K562 (cell line): ENCODE data around the gene RABGAP1L. TPM values are rescaled to one million over a fixed set of nuclear protein-coding genes. Genes with fewer than 3 reads are reported as not detected.
A peak's percentile ranks its signal among the peaks of the same experiment; 100 is the strongest.

Experiments used
- BHLHE40 ChIP-seq: IDR thresholded peaks from 2 replicates; pipeline ENCODE4 v1.6.1; 2011; ENCODE audit warnings: low read length, improper control_type of control experiment
- CBX2 ChIP-seq: fragments of 200-600 bp; sonication (generic); IDR thresholded peaks from one replicate; pipeline ENCODE4 v1.6.1; 2012; ENCODE audit warnings: mild to moderate bottlenecking, low read length, inconsistent platforms; ENCODE audit not compliant: insufficient read depth, poor library complexity, severe bottlenecking
- HNRNPLL ChIP-seq: fragments of 200-400 bp; formaldehyde crosslinking; IDR thresholded peaks from 2 replicates; pipeline ENCODE4 v1.6.1; 2017; ENCODE audit warnings: low read length, low read depth, mild to moderate bottlenecking; ENCODE audit not compliant: poor library complexity, severe bottlenecking
- LARP7 ChIP-seq: fragments of 450-650 bp; IDR thresholded peaks from 2 replicates; pipeline ENCODE4 v1.6.1; 2016
- NCOA2 ChIP-seq, 2 experiments: fragments of 450-650 bp; IDR thresholded peaks; 2 replicates each; pipeline ENCODE4 v1.6.1; 2018; ENCODE audit warnings: mild to moderate bottlenecking in 2 of 2, moderate library complexity in 1 of 2; ENCODE audit not compliant: partially characterized antibody in 2 of 2
- NR3C1 ChIP-seq: sonication (generic); formaldehyde crosslinking; IDR thresholded peaks from 2 replicates; pipeline ENCODE4 v1.8.1; 2022; ENCODE audit warnings: missing genetic modification reagents
- PPARD ChIP-seq: fragments of 250-450 bp; sonication (Bioruptor Pico); IDR thresholded peaks from 2 replicates; pipeline ENCODE4 v1.8.0; 2022; ENCODE audit warnings: inconsistent platforms, mild to moderate bottlenecking, moderate library complexity
- RBM15 ChIP-seq: fragments of 200-400 bp; formaldehyde crosslinking; IDR thresholded peaks from 2 replicates; pipeline ENCODE4 v1.6.1; 2018; ENCODE audit warnings: mild to moderate bottlenecking, low read length, moderate library complexity; ENCODE audit not compliant: insufficient read depth
- SAFB2 ChIP-seq: fragments of 200-400 bp; formaldehyde crosslinking; IDR thresholded peaks from 2 replicates; pipeline ENCODE4 v1.6.1; 2018; ENCODE audit warnings: borderline replicate concordance, low read length, low read depth, moderate library complexity; ENCODE audit not compliant: severe bottlenecking
- SETDB1 ChIP-seq: IDR thresholded peaks from one replicate; pipeline ENCODE4 v1.6.1; 2012; ENCODE audit warnings: low read length, control low read depth, inconsistent platforms
- ZKSCAN3 ChIP-seq: fragments of 250-450 bp; sonication (Bioruptor Pico); IDR thresholded peaks from 2 replicates; pipeline ENCODE4 v1.4.0; 2020
- ZKSCAN8 ChIP-seq: fragments of 200-800 bp; sonication (Bioruptor generic); IDR thresholded peaks from 2 replicates; pipeline ENCODE4 v1.6.1; 2016; ENCODE audit warnings: missing genetic modification characterization, missing compliant biosample characterization
- ZNF134 ChIP-seq: fragments of 250-450 bp; sonication (Bioruptor Pico); conservative IDR thresholded peaks from 2 replicates; pipeline ENCODE4 v1.4.0; 2020
- ZNF212 ChIP-seq: fragments of 450-650 bp; formaldehyde crosslinking; IDR thresholded peaks from 2 replicates; pipeline ENCODE4 v1.4.0; 2020; ENCODE audit warnings: mild to moderate bottlenecking
- ZNF696 ChIP-seq: fragments of 250-450 bp; sonication (Bioruptor Pico); conservative IDR thresholded peaks from 2 replicates; pipeline ENCODE4 v1.4.0; 2020; ENCODE audit warnings: mild to moderate bottlenecking, moderate library complexity
- polyA plus RNA-seq, 8 experiments: library from polyadenylated mRNA; depleted of rRNA in 4 of 8; stranded (reverse) in 5 of 8; unstranded in 3 of 8; fragments of >200 nt; fragmentation: Nextera tagmentation in 2 of 8; fragmentation: Illumina TruSeq in 1 of 8; extraction: Ambion mirVana in 2 of 8; extraction: Trizol in 1 of 8; gene quantifications; 2 replicates each; pipeline versions ENCODE4 v1.2.1 to v1.2.3, GENCODE V29; 2011 to 2014; ENCODE audit warnings: inconsistent platforms in 1 of 8, missing spikeins in 1 of 8
- total RNA-seq, 7 experiments: library from RNA; depleted of rRNA in 6 of 7; stranded (reverse); fragments of >200 nt in 6 of 7; fragmentation: Illumina TruSeq in 2 of 7; extraction: Trizol in 2 of 7; gene quantifications; 2 replicates each; pipeline versions ENCODE4 v1.2.1 to v1.2.3, GENCODE V29; 2011 to 2021; ENCODE audit warnings: low replicate concordance in 1 of 7
- TF ChIP-seq, protein P1 (sequence below): fragments of 450-650 bp; formaldehyde crosslinking; IDR thresholded peaks from 2 replicates; pipeline ENCODE4 v1.4.0; 2020; ENCODE audit warnings: mild to moderate bottlenecking, moderate library complexity
- TF ChIP-seq, protein P2 (sequence below), 2 experiments: fragments of 450-650 bp in 1 of 2; IDR thresholded peaks; 2 replicates each; pipeline ENCODE4 v1.6.1; 2011 to 2017; ENCODE audit warnings: low read depth in 2 of 2, antibody characterized with exemption in 1 of 2, borderline replicate concordance in 1 of 2, low read length in 1 of 2, mild to moderate bottlenecking in 1 of 2, mixed read lengths in 1 of 2; ENCODE audit not compliant: control insufficient read depth in 1 of 2
- TF ChIP-seq, protein P3 (sequence below): fragments of 450-650 bp; formaldehyde crosslinking; IDR thresholded peaks from 2 replicates; pipeline ENCODE4 v1.4.0; 2022; ENCODE audit warnings: mild to moderate bottlenecking, moderate library complexity
- TF ChIP-seq, protein P4 (sequence below): fragments of 450-650 bp; IDR thresholded peaks from 2 replicates; pipeline ENCODE4 v1.6.1; 2018; ENCODE audit not compliant: partially characterized antibody

RABGAP1L gene
- total and polyA plus RNA-seq, 9 of the 15 experiments (the other 6 are each of a cell fraction or from before 2014, with no cell fraction given): 16.5 to 44.9 (median 26.7) TPM

DNA sequence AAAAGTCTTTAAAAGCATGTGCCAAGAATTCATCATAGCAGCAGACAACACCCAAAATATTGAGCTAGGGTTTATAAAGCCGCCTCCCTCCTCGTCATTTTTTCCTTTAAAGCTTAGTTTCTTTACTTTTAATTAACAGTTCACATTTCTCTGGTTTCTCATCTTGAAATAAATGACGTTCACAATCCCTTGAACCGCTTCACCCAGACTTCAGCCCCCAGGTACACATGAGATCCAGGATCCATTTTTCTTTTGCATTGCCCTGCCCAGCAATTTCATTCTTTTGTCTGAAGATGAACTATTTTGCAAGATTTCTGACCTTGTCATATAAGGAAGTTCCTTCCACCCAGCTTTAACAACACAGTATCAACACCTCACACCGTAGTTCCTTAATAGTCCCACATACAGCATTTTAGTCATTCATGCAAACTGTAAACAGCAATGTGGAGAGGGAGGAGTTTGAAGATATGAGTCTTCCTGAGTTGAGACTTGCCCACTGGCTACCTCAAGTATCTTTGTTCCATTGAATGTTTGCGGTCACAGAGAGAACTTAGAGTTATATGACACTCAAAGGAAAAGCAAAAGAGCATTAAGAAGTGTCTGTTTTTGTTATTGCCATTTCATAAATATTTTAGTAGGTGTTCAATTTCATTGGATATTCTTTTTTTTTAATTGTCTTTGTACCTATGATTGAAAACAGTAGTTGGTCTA lies 805.1 kb downstream of the RABGAP1L start (continued):
- TF ChIP-seq, protein P1, sequence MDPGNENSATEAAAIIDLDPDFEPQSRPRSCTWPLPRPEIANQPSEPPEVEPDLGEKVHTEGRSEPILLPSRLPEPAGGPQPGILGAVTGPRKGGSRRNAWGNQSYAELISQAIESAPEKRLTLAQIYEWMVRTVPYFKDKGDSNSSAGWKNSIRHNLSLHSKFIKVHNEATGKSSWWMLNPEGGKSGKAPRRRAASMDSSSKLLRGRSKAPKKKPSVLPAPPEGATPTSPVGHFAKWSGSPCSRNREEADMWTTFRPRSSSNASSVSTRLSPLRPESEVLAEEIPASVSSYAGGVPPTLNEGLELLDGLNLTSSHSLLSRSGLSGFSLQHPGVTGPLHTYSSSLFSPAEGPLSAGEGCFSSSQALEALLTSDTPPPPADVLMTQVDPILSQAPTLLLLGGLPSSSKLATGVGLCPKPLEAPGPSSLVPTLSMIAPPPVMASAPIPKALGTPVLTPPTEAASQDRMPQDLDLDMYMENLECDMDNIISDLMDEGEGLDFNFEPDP: no peak
- TF ChIP-seq ZKSCAN3 (CRISPR knock-in tag) (no peak), PPARD (no peak), NCOA2 (IDR thresholded peaks at IDR 0.05; ENCODE audit: partially characterized antibody in 2 of 2) (no peak), LARP7 (no peak), HNRNPLL (no peak), ZNF696 (CRISPR knock-in tag) (no peak), RBM15 (no peak), SETDB1 (no peak), ZKSCAN8 (CRISPR knock-in tag) (no peak), SAFB2 (no peak), ZNF134 (no peak), BHLHE40 (no peak), CBX2 (no peak), NR3C1 (no peak), ZNF212 (CRISPR knock-in tag) (no peak)
- TF ChIP-seq, protein P2, sequence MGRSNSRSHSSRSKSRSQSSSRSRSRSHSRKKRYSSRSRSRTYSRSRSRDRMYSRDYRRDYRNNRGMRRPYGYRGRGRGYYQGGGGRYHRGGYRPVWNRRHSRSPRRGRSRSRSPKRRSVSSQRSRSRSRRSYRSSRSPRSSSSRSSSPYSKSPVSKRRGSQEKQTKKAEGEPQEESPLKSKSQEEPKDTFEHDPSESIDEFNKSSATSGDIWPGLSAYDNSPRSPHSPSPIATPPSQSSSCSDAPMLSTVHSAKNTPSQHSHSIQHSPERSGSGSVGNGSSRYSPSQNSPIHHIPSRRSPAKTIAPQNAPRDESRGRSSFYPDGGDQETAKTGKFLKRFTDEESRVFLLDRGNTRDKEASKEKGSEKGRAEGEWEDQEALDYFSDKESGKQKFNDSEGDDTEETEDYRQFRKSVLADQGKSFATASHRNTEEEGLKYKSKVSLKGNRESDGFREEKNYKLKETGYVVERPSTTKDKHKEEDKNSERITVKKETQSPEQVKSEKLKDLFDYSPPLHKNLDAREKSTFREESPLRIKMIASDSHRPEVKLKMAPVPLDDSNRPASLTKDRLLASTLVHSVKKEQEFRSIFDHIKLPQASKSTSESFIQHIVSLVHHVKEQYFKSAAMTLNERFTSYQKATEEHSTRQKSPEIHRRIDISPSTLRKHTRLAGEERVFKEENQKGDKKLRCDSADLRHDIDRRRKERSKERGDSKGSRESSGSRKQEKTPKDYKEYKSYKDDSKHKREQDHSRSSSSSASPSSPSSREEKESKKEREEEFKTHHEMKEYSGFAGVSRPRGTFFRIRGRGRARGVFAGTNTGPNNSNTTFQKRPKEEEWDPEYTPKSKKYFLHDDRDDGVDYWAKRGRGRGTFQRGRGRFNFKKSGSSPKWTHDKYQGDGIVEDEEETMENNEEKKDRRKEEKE (IDR thresholded peaks at IDR 0.05; ENCODE audit: borderline replicate concordance in 1 of 2, control insufficient read depth in 1 of 2, low read depth in 2 of 2, low read length in 1 of 2): 0 out of 4 replicates have a peak, but pooled peaks of 1 of the 2 experiments have one; percentile 67
- TF ChIP-seq, protein P3, sequence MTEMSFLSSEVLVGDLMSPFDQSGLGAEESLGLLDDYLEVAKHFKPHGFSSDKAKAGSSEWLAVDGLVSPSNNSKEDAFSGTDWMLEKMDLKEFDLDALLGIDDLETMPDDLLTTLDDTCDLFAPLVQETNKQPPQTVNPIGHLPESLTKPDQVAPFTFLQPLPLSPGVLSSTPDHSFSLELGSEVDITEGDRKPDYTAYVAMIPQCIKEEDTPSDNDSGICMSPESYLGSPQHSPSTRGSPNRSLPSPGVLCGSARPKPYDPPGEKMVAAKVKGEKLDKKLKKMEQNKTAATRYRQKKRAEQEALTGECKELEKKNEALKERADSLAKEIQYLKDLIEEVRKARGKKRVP (CRISPR knock-in tag): no peak; the same call in 1 of the 2 replicates
- TF ChIP-seq, protein P4, sequence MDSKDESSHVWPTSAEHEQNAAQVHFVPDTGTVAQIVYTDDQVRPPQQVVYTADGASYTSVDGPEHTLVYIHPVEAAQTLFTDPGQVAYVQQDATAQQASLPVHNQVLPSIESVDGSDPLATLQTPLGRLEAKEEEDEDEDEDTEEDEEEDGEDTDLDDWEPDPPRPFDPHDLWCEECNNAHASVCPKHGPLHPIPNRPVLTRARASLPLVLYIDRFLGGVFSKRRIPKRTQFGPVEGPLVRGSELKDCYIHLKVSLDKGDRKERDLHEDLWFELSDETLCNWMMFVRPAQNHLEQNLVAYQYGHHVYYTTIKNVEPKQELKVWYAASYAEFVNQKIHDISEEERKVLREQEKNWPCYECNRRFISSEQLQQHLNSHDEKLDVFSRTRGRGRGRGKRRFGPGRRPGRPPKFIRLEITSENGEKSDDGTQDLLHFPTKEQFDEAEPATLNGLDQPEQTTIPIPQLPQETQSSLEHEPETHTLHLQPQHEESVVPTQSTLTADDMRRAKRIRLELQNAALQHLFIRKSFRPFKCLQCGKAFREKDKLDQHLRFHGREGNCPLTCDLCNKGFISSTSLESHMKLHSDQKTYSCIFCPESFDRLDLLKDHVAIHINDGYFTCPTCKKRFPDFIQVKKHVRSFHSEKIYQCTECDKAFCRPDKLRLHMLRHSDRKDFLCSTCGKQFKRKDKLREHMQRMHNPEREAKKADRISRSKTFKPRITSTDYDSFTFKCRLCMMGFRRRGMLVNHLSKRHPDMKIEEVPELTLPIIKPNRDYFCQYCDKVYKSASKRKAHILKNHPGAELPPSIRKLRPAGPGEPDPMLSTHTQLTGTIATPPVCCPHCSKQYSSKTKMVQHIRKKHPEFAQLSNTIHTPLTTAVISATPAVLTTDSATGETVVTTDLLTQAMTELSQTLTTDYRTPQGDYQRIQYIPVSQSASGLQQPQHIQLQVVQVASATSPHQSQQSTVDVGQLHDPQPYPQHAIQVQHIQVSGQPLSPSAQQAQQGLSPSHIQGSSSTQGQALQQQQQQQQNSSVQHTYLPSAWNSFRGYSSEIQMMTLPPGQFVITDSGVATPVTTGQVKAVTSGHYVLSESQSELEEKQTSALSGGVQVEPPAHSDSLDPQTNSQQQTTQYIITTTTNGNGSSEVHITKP: no peak
